WTC11 (cell line): ENCODE data around the gene CDH12. TPM values are rescaled to one million over a fixed set of nuclear protein-coding genes. Genes with fewer than 3 reads are reported as not detected.

Source experiments
- ATAC-seq: fragments of 200-7000 bp; cut with Tn5 transposase; 2 replicates; pipeline ENCODE4 v1.10.0; 2021; ENCODE audit warnings: mild to moderate bottlenecking, moderate library complexity
- CTCF ChIA-PET: fragments of 300-600 bp; sonication (Branson Sonifier 250); formaldehyde crosslinking; loops from one replicate; lab custom pipeline; 2021; ENCODE audit warnings: antibody characterized with exemption; lab: Charles Lee
- POLR2A ChIA-PET: fragments of 350-600 bp; sonication (Branson Sonifier 250); formaldehyde crosslinking; loops from one replicate; lab custom pipeline; 2021; ENCODE audit warnings: antibody characterized with exemption; lab: Charles Lee
- DNase-seq: peaks from one replicate; pipeline ENCODE4 v3.0.0; 2021; ENCODE audit warnings: low spot score
- H3K27ac Mint-ChIP-seq: 2 replicates; pipeline ENCODE4 v1.8.0; 2021; ENCODE audit warnings: mixed read lengths
- H3K27me3 Mint-ChIP-seq: 2 replicates; pipeline ENCODE4 v1.8.0; 2021; ENCODE audit warnings: low read depth, mild to moderate bottlenecking, moderate library complexity, mixed read lengths
- H3K36me3 Mint-ChIP-seq: 2 replicates; pipeline ENCODE4 v1.8.0; 2021; ENCODE audit warnings: mixed read lengths
- H3K4me1 Mint-ChIP-seq: 2 replicates; pipeline ENCODE4 v1.8.0; 2022; ENCODE audit warnings: mixed read lengths
- H3K4me3 Mint-ChIP-seq: 2 replicates; pipeline ENCODE4 v1.8.0; 2021; ENCODE audit warnings: mild to moderate bottlenecking, moderate library complexity, mixed read lengths
- H3K9me3 Mint-ChIP-seq: 2 replicates; pipeline ENCODE4 v1.8.0; 2021; ENCODE audit warnings: mixed read lengths
- CREM ChIP-seq: sonication (generic); formaldehyde crosslinking; IDR thresholded peaks from 2 replicates; pipeline ENCODE4 v1.8.1; 2022; ENCODE audit warnings: mild to moderate bottlenecking, missing genetic modification reagents, moderate library complexity
- ELF4 ChIP-seq: sonication (generic); formaldehyde crosslinking; IDR thresholded peaks from 2 replicates; pipeline ENCODE4 v1.8.1; 2022; ENCODE audit warnings: low read depth, mild to moderate bottlenecking, moderate library complexity, missing genetic modification reagents
- FOXP1 ChIP-seq: sonication (generic); formaldehyde crosslinking; IDR thresholded peaks from 2 replicates; pipeline ENCODE4 v1.8.0; 2022; ENCODE audit warnings: missing genetic modification reagents, mild to moderate bottlenecking, moderate library complexity, borderline replicate concordance
- GTF2I ChIP-seq: fragments of 250-450 bp; sonication (Bioruptor Pico); conservative IDR thresholded peaks from 2 replicates; pipeline ENCODE4 v1.4.0; 2021; ENCODE audit warnings: mild to moderate bottlenecking
- IRF1 ChIP-seq: sonication (generic); formaldehyde crosslinking; IDR thresholded peaks from 2 replicates; pipeline ENCODE4 v1.8.0; 2023; ENCODE audit warnings: missing genetic modification reagents
- JAZF1 ChIP-seq: fragments of 250-450 bp; sonication (Bioruptor Pico); IDR thresholded peaks from 2 replicates; pipeline ENCODE4 v1.9.0; 2021; ENCODE audit warnings: moderate library complexity, mild to moderate bottlenecking, inconsistent platforms
- KAT7 ChIP-seq: sonication (generic); formaldehyde crosslinking; IDR thresholded peaks from 2 replicates; pipeline ENCODE4 v1.8.1; 2023; ENCODE audit warnings: missing genetic modification reagents, mild to moderate bottlenecking, borderline replicate concordance
- MXD4 ChIP-seq: fragments of 250-450 bp; sonication (Bioruptor Pico); IDR thresholded peaks from 2 replicates; pipeline ENCODE4 v1.8.0; 2021; ENCODE audit warnings: mild to moderate bottlenecking, moderate library complexity, borderline replicate concordance
- NFYB ChIP-seq: sonication (generic); formaldehyde crosslinking; conservative IDR thresholded peaks from 2 replicates; pipeline ENCODE4 v1.8.0; 2022; ENCODE audit warnings: low read depth, missing genetic modification reagents
- NR3C1 ChIP-seq: sonication (generic); formaldehyde crosslinking; conservative IDR thresholded peaks from 2 replicates; pipeline ENCODE4 v1.8.1; 2023; ENCODE audit warnings: low read depth, mild to moderate bottlenecking, missing genetic modification reagents
- PRDM15 ChIP-seq: sonication (generic); formaldehyde crosslinking; IDR thresholded peaks from 2 replicates; pipeline ENCODE4 v1.8.0; 2022; ENCODE audit warnings: missing genetic modification reagents
- RORB ChIP-seq: fragments of 250-450 bp; sonication (Bioruptor Pico); IDR thresholded peaks from 2 replicates; pipeline ENCODE4 v1.9.0; 2021; ENCODE audit warnings: mild to moderate bottlenecking
- SMAD3 ChIP-seq: sonication (generic); formaldehyde crosslinking; IDR thresholded peaks from 2 replicates; pipeline ENCODE4 v1.8.0; 2022; ENCODE audit warnings: missing genetic modification reagents, mild to moderate bottlenecking, borderline replicate concordance
- SMAD4 ChIP-seq: sonication (generic); formaldehyde crosslinking; IDR thresholded peaks from 2 replicates; pipeline ENCODE4 v1.8.0; 2022; ENCODE audit warnings: mild to moderate bottlenecking, missing genetic modification reagents
- TCF7 ChIP-seq: sonication (generic); formaldehyde crosslinking; IDR thresholded peaks from 2 replicates; pipeline ENCODE4 v1.8.0; 2022; ENCODE audit warnings: mild to moderate bottlenecking, low read depth, missing genetic modification reagents, moderate library complexity
- USF1 ChIP-seq: sonication (generic); formaldehyde crosslinking; IDR thresholded peaks from 2 replicates; pipeline ENCODE4 v1.8.0; 2022; ENCODE audit warnings: mild to moderate bottlenecking, missing genetic modification reagents
- ZNF232 ChIP-seq: sonication (generic); formaldehyde crosslinking; IDR thresholded peaks from 2 replicates; pipeline ENCODE4 v1.8.0; 2022; ENCODE audit warnings: mild to moderate bottlenecking, missing genetic modification reagents
- ZNF396 ChIP-seq: fragments of 250-450 bp; sonication (Bioruptor Pico); IDR thresholded peaks from 2 replicates; pipeline ENCODE4 v1.8.0; 2021; ENCODE audit warnings: mild to moderate bottlenecking, moderate library complexity, borderline replicate concordance
- ZNF425 ChIP-seq: fragments of 250-450 bp; sonication (Bioruptor Pico); conservative IDR thresholded peaks from 2 replicates; pipeline ENCODE4 v1.9.0; 2021; ENCODE audit warnings: mild to moderate bottlenecking
- total RNA-seq: library from RNA; stranded (reverse); gene quantifications from 3 replicates; pipeline ENCODE4 v1.2.3, GENCODE V29; 2021

The CDH12 gene
- total RNA-seq, 1 experiment from 2014 or later: not detected

GRCh38 chr5:22245770-22246169, 607.4 kb downstream of the CDH12 start:
- Mint-ChIP-seq H3K36me3 (no peaks in the 10 kb centered on the region), H3K27ac (no peak overlapping the region), H3K27me3 (no peaks in the 10 kb centered on the region), H3K4me1 (0 out of 2 replicates have a peak, but pooled peaks cover 2% of the 10 kb centered on the region), H3K9me3 (no peaks in the 10 kb centered on the region), H3K4me3 (no peak overlapping the region)
- no peak for DNase-seq
- TF ChIP-seq MXD4 (CRISPR knock-in tag) (no peak), PRDM15 (CRISPR knock-in tag) (no peak), TCF7 (CRISPR knock-in tag) (no peak), SMAD4 (CRISPR knock-in tag) (no peak), ZNF425 (CRISPR knock-in tag) (no peak), GTF2I (CRISPR knock-in tag) (no peak), KAT7 (no peak), ZNF396 (no peak), NR3C1 (CRISPR knock-in tag) (no peak), USF1 (CRISPR knock-in tag) (no peak), IRF1 (CRISPR knock-in tag) (no peak), ZNF232 (CRISPR knock-in tag) (no peak), FOXP1 (CRISPR knock-in tag) (no peak), ELF4 (CRISPR knock-in tag) (no peak), SMAD3 (CRISPR knock-in tag) (no peak), JAZF1 (no peak)
- ATAC-seq: no peak
- POLR2A ChIA-PET: no interaction called here
- CTCF ChIA-PET: no interaction called here

GRCh38 chr5:22242532-22242931, 610.6 kb downstream of the CDH12 start:
- POLR2A ChIA-PET: no interaction called here
- no peak for TF ChIP-seq RORB (CRISPR knock-in tag)
- TF ChIP-seq NFYB: no peak
- no peak for TF ChIP-seq CREM (CRISPR knock-in tag)
- TF ChIP-seq, all 79 proteins: peak for 0
- H3K9me3 Mint-ChIP-seq: no peaks in the 10 kb centered on the region
- H3K36me3 Mint-ChIP-seq: no peaks in the 10 kb centered on the region
- H3K4me3 Mint-ChIP-seq: no peak overlapping the region
- no peaks in the 10 kb centered on the region for H3K27me3 Mint-ChIP-seq
- H3K4me1 Mint-ChIP-seq: 0 out of 2 replicates have a peak, but pooled peaks cover 2% of the 10 kb centered on the region
- peak; percentile 25 for DNase-seq
- no peak overlapping the region for H3K27ac Mint-ChIP-seq
- peak; percentile 94 for ATAC-seq
- CTCF ChIA-PET: interaction anchor here (0.8 to 1.4 kb wide), 2 partner anchors 10 to 326 kb away, joined by 3 to 5 read pairs; no protein-coding TSS in a partner anchor
